Hepatocyte (in vitro differentiated cells): ENCODE measurements around the gene KIF2A.

ENCODE experiments used
- CTCF ChIP-seq: fragments of 200-600 bp; sonication (generic); IDR thresholded peaks from 2 replicates; pipeline ENCODE4 v1.5.1; 2016; ENCODE audit warnings: antibody characterized with exemption, mild to moderate bottlenecking; ENCODE audit not compliant: poor library complexity
- EZH2 ChIP-seq: fragments of 200-600 bp; sonication (generic); IDR thresholded peaks from 2 replicates; pipeline ENCODE4 v1.6.1; 2016; ENCODE audit warnings: antibody characterized with exemption, mild to moderate bottlenecking, borderline replicate concordance

GRCh38 chr5:62306323-62306895, 403 bp downstream of the KIF2A start:
- TF ChIP-seq CTCF (no peak), EZH2 (no peak)
